HG02981 (cell line): Measurements from ENCODE around the gene PTPRE.

Source experiments
- ATAC-seq: cut with Tn5 transposase; IDR thresholded peaks from one replicate; pipeline ENCODE4 v1.9.1; 2021; ENCODE audit warnings: mild to moderate bottlenecking, moderate library complexity; ENCODE audit not compliant: unreplicated experiment

Gene PTPRE

DNA sequence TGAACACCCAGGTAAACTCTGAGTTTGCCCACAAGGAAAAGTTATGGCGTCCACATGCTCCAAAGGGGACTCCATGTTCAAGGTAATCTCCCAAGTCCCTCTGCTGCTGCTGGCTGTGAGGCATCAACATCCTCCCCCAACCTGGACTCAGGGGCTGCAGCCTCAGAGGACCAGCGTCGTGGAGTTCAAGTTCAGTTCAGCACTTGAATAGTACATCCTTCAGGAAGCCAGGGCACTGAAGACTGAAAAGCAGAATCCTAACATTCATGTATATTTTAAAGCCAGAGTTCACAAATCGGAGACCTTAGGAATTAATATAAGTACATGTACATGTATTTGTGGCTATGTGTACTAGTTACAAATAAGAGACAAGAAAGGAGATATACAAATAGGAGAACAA lies 90.4 kb downstream of the PTPRE start:
- no peak for ATAC-seq

DNA sequence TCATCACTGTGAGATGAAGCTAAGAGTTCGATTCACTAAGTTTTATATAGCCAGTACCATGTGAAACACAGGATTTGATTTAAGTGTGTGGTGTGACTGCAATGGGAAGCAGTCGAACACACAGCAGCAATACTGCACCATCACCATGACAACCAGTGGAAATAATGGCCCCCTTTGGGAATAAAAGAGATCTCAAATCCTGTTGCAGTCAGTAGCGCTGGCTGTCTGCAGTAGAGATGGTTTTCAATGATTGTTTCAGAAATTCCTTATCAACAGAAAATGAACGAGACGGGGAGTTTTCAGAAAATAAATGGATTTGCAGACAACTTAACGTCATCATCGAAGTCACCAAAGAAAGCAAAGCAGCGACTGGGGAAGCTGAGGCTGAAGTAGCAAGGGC lies 91.0 kb downstream of the PTPRE start:
- no peak for ATAC-seq

DNA sequence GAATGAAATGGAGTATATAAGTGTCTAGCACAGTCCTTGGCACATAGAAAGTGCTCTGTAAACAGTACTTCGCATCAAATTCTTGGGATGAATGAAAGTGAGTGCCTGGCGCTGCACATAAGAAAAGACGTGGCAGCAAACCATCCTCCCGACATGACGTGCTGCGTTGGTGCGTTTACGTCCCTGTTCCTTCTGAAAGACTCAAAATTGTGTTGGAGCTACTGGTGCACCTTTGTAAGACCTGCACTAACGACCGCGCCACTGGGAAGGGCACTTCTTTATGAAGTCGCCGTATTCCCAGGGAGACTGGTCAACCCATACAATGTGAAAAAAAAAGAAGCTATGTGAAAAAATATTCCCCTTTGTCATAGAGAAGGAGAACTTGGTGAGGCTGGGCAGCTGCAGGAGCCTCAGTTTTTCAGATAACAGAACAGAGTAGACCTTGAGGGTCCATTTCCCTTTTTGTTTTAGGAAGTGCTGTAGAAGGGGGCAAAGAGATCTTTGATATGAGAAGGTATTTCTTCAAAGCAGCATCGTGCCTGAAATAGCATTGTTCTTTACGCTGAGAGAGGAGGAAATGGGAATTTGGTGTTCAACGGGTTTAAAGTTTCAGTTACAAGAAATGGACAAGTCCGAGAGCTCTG lies 91.7 kb downstream of the PTPRE start:
- ATAC-seq: no peak

DNA sequence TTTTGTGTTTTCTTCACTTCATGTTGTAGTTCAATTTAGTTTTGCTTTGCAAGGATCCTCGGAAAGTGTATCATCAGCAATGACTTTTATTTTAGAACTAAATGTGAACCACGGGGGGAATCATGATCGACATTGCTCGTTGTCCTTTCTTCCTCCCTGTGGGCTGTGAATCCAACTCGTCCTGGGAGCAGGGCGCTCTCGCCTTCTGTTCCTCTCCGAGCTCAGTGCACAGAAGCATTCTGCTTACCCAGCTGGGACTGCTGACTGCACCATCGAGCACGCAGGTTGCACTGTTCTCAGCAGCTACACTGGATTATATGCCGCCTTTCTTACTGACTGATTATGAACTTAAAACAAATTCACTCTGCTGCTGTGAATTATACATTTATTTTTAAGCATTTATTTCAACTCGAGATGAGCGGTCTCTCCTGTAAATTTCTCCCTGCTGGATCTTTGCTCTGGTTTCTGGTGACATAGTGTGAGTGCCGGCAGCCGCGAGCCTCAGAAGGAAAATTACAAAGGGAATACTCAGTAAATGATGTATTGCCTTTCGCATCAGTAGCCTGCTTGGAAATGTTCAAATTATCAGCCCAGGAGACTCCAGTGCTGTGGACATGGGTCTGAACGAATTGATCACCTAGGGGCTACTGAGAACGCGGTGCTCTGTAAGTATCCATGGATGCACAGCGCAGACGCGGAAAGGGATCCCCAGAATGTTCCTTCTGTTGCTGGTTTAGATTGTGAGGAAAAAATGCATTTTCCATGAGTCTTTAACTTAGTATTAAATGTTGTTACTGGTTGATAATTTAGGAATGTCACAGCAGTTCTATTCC lies 92.6 kb downstream of the PTPRE start:
- ATAC-seq: no peak

DNA sequence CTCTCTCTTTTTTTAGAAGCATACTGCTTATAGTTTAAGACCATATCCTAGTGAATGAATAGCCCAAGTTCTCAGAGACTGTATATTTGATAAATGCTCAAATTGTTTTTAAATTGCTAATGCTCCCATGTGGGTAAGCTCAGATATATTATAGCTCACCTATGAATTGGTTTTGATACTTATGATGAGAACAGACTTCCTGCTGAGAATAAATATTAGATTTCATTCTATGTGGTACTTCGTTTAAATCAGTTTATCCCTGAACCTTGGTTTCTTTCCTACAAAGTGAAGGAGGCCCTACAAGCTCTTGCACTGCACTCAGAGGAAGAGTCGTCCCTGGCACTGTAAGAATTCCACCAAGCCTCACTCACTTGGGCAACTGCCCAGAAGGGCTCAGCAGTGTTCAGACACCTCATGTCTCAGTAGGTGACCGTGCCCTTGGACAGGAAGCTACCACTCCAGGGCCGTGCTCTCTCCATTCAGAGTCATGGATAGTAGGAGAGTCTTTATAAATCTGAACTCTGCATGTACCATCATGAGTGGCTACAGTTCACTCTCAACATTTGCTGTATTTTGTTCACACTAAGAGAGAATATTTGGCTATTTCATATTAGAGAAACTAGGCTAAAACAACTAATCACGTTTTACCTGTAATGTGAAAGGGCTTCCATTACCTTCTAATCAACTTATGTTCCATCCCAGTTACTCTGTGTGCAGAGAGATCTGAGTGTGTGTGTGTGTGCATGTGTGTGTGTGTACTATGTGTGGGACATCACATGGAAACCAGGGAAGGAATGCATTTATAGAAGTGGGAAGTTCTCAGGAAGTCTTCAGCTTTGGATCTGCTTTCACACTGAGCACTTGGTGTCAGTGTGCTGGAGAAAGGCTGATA lies 93.8 kb downstream of the PTPRE start:
- no peak for ATAC-seq

DNA sequence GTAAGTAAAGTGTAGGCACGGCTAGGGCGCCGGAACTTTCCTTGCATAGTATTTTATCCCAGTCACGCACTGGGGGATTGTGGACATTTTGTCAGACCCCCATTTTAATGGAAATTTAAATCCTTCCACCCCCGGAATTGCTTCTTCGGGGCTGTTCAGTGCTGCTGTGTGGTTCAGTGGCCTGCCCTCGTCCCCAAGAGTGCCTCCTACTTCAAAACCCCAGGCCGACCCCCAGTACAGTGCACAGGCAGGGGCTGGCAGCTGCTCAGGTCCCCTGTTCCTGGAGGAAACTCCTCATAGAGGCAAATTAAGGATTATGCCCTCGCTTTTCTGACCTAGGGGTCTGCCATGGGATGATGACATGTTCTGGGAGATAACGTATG lies 94.5 kb downstream of the PTPRE start:
- ATAC-seq: no peak

DNA sequence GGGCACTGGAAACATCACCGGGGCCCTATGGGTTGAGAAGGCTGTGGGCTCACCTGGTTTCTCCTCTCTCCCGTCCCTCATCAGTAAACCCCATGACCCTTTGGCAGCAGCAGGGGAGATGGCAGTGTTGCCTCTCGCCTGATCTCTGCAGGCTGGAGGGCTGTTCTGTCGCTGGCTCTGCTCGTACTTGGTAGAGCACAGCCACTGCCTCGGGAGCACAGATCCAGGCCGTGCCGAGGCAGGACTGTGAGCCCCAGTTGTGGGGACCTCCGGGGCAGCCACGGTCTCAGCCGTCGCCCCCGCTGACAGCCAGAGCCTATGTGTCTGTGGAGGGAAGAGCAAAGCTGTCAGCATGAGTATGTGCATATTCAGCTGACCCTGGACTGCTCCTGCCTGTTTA lies 94.9 kb downstream of the PTPRE start:
- ATAC-seq: no peak

DNA sequence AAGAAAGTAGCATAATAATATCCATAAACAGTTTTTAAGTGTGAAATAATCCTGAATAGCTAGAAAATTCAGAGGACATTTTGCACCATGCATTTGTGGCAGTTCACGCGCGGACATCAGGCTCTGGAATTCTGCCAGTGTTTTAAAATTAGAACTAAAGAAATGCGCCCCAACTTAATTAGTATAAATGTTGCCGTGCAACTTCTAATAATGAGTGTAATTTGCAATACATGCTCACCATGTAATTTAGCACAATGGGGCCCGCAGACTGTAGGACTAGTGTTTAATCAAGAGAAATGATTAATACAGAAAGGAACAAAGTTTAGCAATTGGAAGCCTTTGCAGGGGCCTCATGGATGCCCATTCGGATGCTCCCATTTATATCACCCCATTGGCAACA lies 96.6 kb downstream of the PTPRE start:
- no peak for ATAC-seq

DNA sequence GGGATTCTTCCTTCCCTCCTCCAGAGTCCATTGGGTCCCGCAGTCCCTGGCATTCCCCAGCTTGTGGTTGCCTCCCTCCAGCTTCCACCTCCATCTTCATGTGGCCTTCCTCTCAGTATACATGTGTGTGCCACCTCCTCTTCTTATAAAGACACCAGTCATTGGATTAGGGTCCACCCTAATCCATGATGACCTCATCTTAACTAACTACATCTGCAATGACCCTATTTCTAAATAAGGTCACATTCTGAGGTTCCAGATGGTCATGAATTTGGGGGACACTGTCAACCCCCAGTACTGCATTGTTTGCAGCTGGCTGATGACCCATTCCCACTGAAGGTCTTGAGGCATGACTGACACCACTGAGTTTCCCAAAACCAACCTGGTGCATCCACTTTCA lies 99.0 kb downstream of the PTPRE start:
- no peak for ATAC-seq

DNA sequence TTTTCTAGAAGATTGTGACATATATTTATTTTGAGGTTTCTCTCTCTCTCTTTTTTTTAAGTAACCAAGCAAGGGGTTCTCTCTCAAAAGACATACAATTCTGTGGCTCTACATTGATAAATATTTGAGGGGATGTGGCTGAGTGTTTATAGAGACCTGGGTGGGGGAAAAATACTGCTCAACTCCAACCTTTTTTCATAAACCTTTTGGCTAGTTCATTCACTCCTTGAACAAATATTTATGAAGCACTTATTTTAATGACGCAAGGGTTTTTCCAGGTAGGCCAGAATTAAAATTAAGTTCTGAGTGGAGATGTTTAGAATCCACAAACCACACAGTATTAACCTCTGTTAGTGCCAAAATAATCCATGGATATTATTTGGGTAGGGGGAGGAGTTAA lies 100.2 kb downstream of the PTPRE start:
- no peak for ATAC-seq

DNA sequence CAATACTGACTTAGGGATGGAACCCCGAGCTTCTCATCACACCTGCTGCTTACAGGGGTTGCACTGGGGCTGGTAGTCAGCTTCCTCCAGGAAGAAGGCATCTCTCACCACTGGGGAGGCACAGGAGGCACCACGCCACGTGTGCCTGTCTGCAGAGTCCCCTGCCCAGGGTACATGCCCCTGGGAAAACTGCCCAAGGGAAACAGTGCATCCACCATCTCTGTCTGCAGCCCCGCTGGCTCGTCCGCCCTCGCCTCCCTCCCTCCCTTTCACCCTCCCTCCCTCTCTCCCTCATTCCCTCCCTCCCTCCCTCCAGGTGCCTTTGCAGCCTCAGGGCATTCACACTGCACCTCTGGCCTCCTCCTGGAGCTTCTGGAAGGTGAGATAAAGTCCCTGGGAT lies 101.1 kb downstream of the PTPRE start:
- no peak for ATAC-seq

DNA sequence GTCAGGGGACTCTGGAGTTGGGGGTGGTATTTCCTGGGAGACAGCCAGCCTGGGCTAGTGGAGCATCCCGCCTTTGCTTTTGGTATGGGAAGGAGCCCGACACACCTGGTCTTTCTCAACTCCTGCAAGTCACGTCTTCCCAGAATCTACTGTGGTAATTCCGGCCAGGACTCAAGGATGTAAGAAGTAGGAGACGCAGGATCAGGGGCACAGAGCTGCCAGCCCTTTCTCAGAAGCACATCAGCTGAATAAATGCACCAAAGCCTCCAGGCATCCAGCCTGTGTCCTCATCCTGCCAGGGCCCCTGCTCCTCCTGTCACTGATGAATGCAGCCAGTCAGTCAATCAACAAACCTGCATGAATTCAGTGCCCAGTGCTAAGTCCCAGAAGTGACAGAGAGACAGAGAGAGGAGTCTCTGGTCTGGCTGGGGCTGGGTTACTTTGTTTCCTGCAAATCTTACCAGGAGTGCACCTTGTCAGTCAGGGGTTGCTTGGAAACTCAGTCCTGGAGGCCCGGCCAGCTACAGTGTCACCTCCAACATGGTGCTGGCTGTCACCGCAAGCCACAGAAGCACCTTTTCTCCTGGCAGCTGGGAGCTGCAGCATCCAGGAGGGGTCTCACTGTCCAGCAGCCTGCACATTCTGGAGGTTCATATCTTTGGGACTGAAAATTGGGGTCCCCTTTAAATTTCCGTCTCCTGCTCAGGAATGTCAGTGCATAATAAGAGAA lies 101.8 kb downstream of the PTPRE start:
- ATAC-seq: no peak

DNA sequence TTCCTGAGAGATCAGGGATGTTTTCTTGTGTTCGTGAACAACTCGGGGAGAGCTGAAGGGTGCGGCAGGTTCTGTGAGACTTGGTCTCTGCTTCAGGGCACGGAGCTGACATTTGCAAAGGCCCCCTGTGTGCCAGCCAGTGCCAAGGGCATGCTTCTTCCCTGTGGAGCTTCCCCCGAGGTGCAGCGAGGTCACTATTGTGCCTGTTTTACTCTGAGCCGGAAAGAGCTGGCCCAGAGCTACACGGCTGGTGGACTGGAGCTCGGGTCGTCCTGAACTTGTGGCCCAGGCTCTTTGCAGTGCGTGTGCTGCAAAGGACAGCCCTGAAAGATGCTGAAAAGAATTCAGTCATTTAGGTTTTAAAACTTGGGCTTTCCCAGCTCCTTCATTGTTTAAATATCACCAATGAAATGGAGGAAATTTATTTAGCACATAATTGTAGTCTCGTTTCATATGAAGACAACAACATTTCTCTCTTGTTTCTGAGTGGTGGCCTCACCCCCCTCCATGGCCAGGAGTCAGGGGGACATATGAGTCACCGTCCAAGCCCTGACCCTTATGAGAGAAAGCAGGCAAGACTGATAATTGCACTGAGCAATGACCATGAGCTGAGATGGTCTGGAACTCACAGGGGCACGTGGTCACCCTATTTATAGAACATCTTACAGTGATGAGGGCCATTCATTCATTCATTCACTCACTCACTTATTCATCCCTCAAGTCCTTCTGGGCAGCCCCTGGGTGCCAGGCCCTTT lies 102.6 kb downstream of the PTPRE start:
- ATAC-seq: no peak

DNA sequence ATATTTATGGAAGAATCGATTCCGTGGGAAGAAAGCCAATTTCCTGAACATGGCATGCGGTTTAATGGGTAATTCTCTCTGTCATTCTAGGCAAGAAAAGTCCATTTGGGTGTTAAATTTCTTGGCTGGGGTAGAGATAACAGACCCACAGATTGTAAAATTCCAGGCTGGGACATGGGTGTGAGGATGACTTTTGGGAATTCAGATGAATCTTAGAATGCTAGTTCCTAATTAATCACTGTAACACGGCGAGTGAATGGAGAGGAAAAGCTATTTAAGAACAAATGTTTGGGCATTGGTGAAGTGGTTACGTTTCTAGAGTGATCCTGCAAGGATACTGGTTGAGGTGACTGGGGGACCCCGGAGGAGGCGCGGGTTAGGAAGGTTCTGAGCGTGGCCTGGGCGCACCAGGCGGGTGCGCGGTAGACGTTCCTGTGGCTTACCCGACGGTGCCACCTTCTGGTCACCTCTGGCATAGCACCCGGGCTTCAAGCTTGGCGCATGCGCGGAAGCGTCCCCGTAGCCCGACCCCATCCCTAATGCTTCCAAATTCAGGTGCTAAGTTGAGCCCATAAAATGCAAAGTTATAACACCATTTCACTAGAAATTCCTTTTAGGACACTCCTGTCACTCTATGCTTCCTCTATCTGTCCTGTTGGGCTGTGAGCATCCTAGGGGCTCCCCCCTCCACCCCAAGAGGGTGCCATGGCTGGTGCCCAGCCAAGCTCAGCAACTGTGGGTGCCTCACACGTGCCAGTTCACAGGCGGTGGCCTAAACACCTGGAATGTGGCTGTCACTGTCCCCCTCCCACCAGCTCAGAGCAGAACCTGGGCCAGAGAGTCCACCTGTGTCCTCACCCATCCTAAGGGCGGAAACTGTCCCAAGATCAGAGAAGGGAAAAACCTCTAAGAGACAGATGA lies 104.4 kb downstream of the PTPRE start:
- ATAC-seq: peak; percentile 78

DNA sequence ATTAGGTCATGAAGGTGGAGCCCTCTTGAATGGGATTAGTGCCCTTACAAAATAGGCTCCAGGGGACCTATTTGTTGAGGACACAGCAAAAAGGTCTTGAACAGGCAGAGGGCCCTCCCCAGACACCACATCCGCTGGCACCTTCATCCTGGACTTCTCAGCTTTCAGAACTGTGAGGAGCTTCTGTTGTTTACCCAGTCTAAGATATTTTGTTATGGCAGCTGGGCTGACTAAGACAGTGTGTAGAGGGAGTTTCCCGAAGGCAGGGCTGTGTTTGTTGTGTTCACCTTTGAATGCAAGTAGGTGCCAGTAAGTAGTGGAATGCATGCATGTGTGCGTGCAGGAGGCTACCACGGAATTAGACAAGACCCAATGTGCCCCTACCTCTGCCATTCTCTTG lies 106.7 kb downstream of the PTPRE start:
- no peak for ATAC-seq

DNA sequence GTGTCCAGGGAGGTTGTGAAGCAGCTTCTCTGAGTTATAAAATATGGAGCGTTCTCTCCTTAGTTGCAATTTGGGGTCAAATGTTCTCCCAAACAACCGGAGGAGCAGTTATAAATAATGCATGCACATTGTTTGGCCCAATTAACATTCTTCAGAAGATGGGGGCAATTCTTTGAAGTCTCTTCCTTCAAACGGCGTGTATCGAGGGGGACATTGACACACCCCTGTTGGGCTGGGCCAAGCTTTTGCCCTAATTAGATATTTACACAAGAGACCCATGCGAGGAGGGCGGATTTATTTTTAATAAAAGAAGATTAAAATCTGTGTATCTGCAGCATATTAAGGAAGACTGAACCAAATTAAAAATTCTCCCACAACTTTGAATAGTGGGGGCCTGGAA lies 107.3 kb downstream of the PTPRE start:
- no peak for ATAC-seq

DNA sequence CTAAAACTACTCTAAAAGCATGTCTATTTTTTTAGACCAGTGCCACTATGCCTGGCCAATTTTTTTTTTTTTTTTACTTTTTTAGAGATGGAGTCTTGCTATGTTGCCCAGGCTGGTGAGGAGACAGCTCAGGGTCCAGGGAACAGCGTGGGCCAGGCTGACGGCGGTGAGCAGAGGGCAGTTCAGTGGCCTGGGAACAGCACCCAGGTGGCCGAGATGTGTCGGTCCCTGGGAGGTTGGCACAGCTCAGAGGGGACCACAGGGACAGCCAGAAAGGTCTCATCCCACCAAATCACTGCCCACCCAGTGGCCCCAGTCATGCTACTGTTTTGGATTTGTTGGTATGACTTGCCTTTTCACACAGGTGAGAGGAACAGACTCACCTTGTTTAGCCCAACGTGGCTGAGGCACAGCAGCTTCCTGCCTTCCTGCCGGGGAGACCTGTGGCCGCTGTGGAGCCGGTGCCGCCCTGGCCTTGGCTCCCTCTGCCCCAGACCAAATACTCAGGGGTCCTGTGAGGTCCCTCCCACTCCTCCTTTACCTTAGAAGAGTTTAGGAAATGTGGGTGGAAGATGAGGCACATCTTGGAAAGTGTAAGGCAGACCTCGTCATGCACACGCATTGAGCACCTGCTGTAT lies 109.6 kb downstream of the PTPRE start:
- no peak for ATAC-seq

DNA sequence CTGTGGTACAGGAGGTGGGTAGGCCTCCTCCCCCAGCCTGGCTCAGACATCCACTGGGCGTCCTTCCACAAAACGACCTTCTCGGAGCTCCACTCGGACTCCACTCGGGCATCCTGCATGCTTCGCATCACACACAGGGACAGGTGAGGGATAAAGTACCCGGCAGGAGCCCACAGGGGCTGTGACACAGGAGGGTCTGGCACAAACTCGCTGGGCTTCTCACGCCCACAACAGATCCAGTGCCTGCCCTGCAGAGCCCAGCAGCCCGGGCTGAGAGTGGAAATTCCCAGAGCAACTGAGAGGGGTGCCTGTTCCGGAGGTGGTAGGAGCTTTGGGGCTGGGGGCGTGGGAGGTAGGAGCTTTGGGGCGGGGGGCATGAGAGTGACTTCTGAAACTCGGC lies 110.9 kb downstream of the PTPRE start:
- ATAC-seq: no peak

DNA sequence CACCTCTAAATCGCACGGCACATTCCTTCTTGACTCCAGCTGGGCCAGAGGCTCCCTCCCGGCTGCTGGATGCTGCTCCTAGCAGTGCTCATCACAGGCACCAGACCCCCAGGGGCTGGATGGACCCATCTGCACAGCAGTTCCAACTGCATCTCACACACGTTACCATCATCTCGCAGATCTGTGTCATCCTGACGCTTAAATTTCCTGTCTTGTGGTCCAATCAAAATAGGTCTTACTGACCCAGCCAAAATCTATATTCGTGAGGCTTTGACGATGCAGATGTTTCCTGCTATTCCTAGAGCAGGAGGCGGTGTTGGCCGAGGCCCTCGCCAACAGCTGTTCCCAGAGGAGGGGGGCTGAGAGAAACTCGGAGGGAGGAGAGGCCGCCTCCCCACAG lies 111.3 kb downstream of the PTPRE start:
- ATAC-seq: no peak
